ENCODE results near the gene SMAD1. TPM values are rescaled to one million over a fixed set of nuclear protein-coding genes. Genes with fewer than 3 reads are reported as not detected.
A peak's percentile ranks its signal among the peaks of the same experiment; 100 is the strongest.

SMAD1 gene
- total RNA-seq, 1 experiment from 2014 or later = 21.1 TPM

DNA sequence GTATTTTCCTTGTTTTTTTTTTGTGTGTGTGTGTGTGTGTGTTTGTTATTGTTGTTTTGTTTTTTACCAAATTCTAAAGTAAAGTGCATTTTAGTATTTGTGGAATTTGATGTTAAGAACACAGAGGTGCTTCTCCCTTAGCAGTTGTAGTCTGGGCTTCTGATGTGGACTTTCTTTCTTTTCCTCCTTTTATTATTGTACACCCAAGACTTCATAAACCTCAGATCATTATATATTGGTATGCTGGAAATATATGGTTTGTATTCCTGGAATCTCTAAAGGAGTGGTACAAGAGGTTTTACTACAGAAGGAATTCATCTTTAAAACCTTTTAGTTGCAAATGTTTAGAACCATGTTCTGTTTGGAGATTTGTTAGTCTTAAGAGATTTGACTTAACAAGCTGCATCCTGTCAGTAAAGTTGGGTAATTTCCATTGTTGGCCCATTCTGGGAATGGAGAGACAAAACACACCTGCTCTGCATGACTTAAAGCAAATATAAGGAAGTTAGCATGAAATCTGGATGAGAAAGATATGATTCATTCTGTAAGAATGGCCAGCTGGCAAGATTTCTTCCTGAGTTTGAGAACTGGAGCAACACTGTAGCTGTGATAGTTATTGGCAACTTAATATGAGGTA, 64.0 kb downstream of the SMAD1 start:
- Histone ChIP-seq H3K23ac (ENCODE audit: insufficient read length, low read depth, low read length) (no peak overlapping the region), H3K23me2 (ENCODE audit: insufficient read length, low read depth, low read length, poor library complexity, severe bottlenecking) (no peaks in the 10 kb centered on the region), H3K4ac (ENCODE audit: low read depth, low read length) (no peak overlapping the region), H2BK5ac (ENCODE audit: insufficient read length, low read length) (no peak overlapping the region), H2BK12ac (ENCODE audit: insufficient read length, low read depth, low read length) (no peak overlapping the region), H3K27ac (ENCODE audit: insufficient read length, low read depth, low read length) (no peak overlapping the region), H2AFZ (ENCODE audit: low read length) (no peak overlapping the region), H4K91ac (ENCODE audit: insufficient read length, low read depth, low read length) (no peak overlapping the region), H3K4me2 (ENCODE audit: insufficient read depth, insufficient read length, low read length) (no peak overlapping the region), H3K79me2 (ENCODE audit: insufficient read depth, low read length) (no peaks in the 10 kb centered on the region), H2BK120ac (ENCODE audit: low read depth, low read length, poor library complexity, severe bottlenecking) (no peak overlapping the region), H4K5ac (ENCODE audit: insufficient read length, low read depth, low read length) (no peak overlapping the region), H2BK15ac (ENCODE audit: low read depth, low read length) (no peak overlapping the region), H2BK20ac (ENCODE audit: low read depth, low read length, poor library complexity, severe bottlenecking) (no peak overlapping the region), H4K20me1 (ENCODE audit: control insufficient read depth, insufficient read depth, insufficient read length) (no peaks in the 10 kb centered on the region), H3K18ac (ENCODE audit: insufficient read length, low read depth, low read length) (no peak overlapping the region), H3K56ac (ENCODE audit: insufficient read length, low read depth, low read length) (no peak overlapping the region), H3T11ph (ENCODE audit: low read length) (no peak overlapping the region), H3K9ac (ENCODE audit: extremely low read depth, insufficient read length, low read length) (no peak overlapping the region), H3K79me1 (ENCODE audit: insufficient read depth, low read depth, low read length, poor library complexity, severe bottlenecking) (no peaks in the 10 kb centered on the region), H2AK5ac (ENCODE audit: insufficient read length, low read length) (no peak overlapping the region), H3K27me3 (ENCODE audit: insufficient read depth, low read length) (no peaks in the 10 kb centered on the region), H3K4me1 (ENCODE audit: insufficient read depth, low read length) (peaks cover 7% of the 10 kb centered on the region; the same call in 1 of the 2 replicates), H4K8ac (replicated peaks; ENCODE audit: insufficient read length, low read depth, low read length) (no peak overlapping the region), H3K14ac (ENCODE audit: insufficient read depth, low read length) (no peak overlapping the region), H3K9me3 (ENCODE audit: control insufficient read depth, low read depth, low read length) (no peaks in the 10 kb centered on the region)
- Mint-ChIP-seq H3K9me3 (no peaks in the 10 kb centered on the region), H3K36me3 (ENCODE audit: insufficient read depth in 1 of 3, low read depth in 3 of 3) (peaks cover 1 to 20% (median 10%) of the 10 kb centered on the region in 3 experiments; a peak in 6 of 7 replicates), H3K4me3 (no peak overlapping the region), H3K4me1 (peaks cover 20 to 26% of the 10 kb centered on the region in 2 experiments), H3K27ac (peak overlapping the region in 2 of 3 experiments; percentile 26 to 87; a peak in 3 of 7 replicates), H3K27me3 (ENCODE audit: low read depth) (no peaks in the 10 kb centered on the region)
- DNase-seq = no peak
- TF ChIP-seq, protein P1, sequence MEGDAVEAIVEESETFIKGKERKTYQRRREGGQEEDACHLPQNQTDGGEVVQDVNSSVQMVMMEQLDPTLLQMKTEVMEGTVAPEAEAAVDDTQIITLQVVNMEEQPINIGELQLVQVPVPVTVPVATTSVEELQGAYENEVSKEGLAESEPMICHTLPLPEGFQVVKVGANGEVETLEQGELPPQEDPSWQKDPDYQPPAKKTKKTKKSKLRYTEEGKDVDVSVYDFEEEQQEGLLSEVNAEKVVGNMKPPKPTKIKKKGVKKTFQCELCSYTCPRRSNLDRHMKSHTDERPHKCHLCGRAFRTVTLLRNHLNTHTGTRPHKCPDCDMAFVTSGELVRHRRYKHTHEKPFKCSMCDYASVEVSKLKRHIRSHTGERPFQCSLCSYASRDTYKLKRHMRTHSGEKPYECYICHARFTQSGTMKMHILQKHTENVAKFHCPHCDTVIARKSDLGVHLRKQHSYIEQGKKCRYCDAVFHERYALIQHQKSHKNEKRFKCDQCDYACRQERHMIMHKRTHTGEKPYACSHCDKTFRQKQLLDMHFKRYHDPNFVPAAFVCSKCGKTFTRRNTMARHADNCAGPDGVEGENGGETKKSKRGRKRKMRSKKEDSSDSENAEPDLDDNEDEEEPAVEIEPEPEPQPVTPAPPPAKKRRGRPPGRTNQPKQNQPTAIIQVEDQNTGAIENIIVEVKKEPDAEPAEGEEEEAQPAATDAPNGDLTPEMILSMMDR (conservative IDR thresholded peaks at IDR 0.05) = no peak
